IMR-90 (cell line): ENCODE data around the gene ANKRD33B. TPM values are rescaled to one million over a fixed set of nuclear protein-coding genes. Genes with fewer than 3 reads are reported as not detected.

ENCODE experiments used
- ATAC-seq: fragments of 200-7000 bp; cut with Tn5 transposase; 2 replicates; pipeline ENCODE4 v1.9.1; 2020; ENCODE audit warnings: low read depth, mild to moderate bottlenecking, moderate library complexity
- BruUV-seq: library from RNA; stranded (reverse); fragments of 400-500 nt; replicated peaks from 2 replicates; lab custom pipeline; 2021; lab: Mats Ljungman, UMichigan
- CTCF ChIA-PET: fragments of 300-600 bp; formaldehyde crosslinking; extraction: SDS; loops from one replicate; lab custom pipeline; 2021; ENCODE audit warnings: antibody characterized with exemption; lab: Yijun Ruan, JAX
- POLR2A ChIA-PET: fragments of 300-600 bp; sonication (Branson Sonifier 250); formaldehyde crosslinking; loops from one replicate; lab custom pipeline; 2022; ENCODE audit warnings: antibody characterized with exemption; ENCODE audit not compliant: unreplicated experiment; lab: Charles Lee
- DNase-seq: peaks from one replicate; pipeline ENCODE4 v3.0.0; 2013
- H2AFZ ChIP-seq: replicated peaks from 2 replicates; pipeline ENCODE3; 2013; ENCODE audit warnings: low read length, mild to moderate bottlenecking; ENCODE audit not compliant: poor library complexity
- H2AK5ac ChIP-seq: 2 replicates; pipeline ENCODE4 v1.6.1; 2013; ENCODE audit warnings: low read depth, low read length, inconsistent platforms
- H2AK9ac ChIP-seq: replicated peaks from 2 replicates; pipeline ENCODE3; 2013; ENCODE audit warnings: mild to moderate bottlenecking, low read depth, low read length, moderate library complexity; ENCODE audit not compliant: poor library complexity
- H2BK120ac ChIP-seq: 2 replicates; pipeline ENCODE4 v1.6.1; 2013; ENCODE audit warnings: low read depth, low read length, inconsistent platforms
- H2BK15ac ChIP-seq: 3 replicates; pipeline ENCODE4 v1.6.1; 2013; ENCODE audit warnings: low read depth, low read length, inconsistent platforms
- H2BK20ac ChIP-seq: 2 replicates; pipeline ENCODE4 v1.6.1; 2013; ENCODE audit warnings: low read depth, mild to moderate bottlenecking, inconsistent platforms, low read length, moderate library complexity
- H2BK5ac ChIP-seq: 2 replicates; pipeline ENCODE4 v1.6.1; 2013; ENCODE audit warnings: mild to moderate bottlenecking, low read depth, low read length, inconsistent platforms; ENCODE audit not compliant: poor library complexity, severe bottlenecking
- H3K14ac ChIP-seq: replicated peaks from 2 replicates; pipeline ENCODE4 v1.6.1; 2013; ENCODE audit warnings: low read depth, low read length, inconsistent platforms
- H3K18ac ChIP-seq: 2 replicates; pipeline ENCODE4 v1.6.1; 2013; ENCODE audit warnings: low read depth, low read length, control low read depth
- H3K23ac ChIP-seq: 2 replicates; pipeline ENCODE4 v1.6.1; 2013; ENCODE audit warnings: low read depth, low read length, inconsistent platforms
- H3K27ac ChIP-seq: 2 replicates; pipeline ENCODE4 v1.5.1; 2013; ENCODE audit warnings: mild to moderate bottlenecking, control low read depth, low read length; ENCODE audit not compliant: insufficient read depth
- H3K27me3 ChIP-seq: 2 replicates; pipeline ENCODE4 v1.6.1; 2013; ENCODE audit warnings: low read length; ENCODE audit not compliant: control insufficient read depth, insufficient read depth
- H3K36me3 ChIP-seq: 2 replicates; pipeline ENCODE4 v1.6.1; 2013; ENCODE audit warnings: low read length, mixed read lengths; ENCODE audit not compliant: control insufficient read depth, insufficient read depth
- H3K4ac ChIP-seq: 2 replicates; pipeline ENCODE4 v1.6.1; 2013; ENCODE audit warnings: low read depth, low read length, inconsistent platforms
- H3K4me1 ChIP-seq: 2 replicates; pipeline ENCODE4 v1.6.1; 2013; ENCODE audit warnings: low read length, mixed read lengths; ENCODE audit not compliant: control insufficient read depth, insufficient read depth
- H3K4me2 ChIP-seq: 2 replicates; pipeline ENCODE4 v1.6.1; 2013; ENCODE audit warnings: low read depth, mild to moderate bottlenecking, control low read depth, low read length, moderate library complexity
- H3K4me3 ChIP-seq: 2 replicates; pipeline ENCODE4 v1.5.1; 2013; ENCODE audit warnings: low read depth, mild to moderate bottlenecking, control low read depth, low read length, moderate library complexity; ENCODE audit not compliant: insufficient read depth
- H3K56ac ChIP-seq: 2 replicates; pipeline ENCODE4 v1.6.1; 2013; ENCODE audit warnings: low read length, inconsistent platforms; ENCODE audit not compliant: insufficient read depth; ENCODE audit errors: extremely low read depth
- H3K79me1 ChIP-seq, 2 experiments: 2 replicates each; pipeline ENCODE4 v1.6.1; 2013; ENCODE audit warnings: low read length in 2 of 2, inconsistent platforms in 1 of 2, low read depth in 1 of 2
- H3K9ac ChIP-seq: 2 replicates; pipeline ENCODE4 v1.6.1; 2013; ENCODE audit warnings: low read depth, low read length, control low read depth
- H3K9me1 ChIP-seq: 2 replicates; pipeline ENCODE4 v1.6.1; 2013; ENCODE audit warnings: low read length, inconsistent platforms; ENCODE audit not compliant: insufficient read depth
- H3K9me3 ChIP-seq: 2 replicates; pipeline ENCODE4 v1.6.1; 2013; ENCODE audit warnings: low read length; ENCODE audit not compliant: control insufficient read depth, insufficient read depth
- H4K20me1 ChIP-seq: 2 replicates; pipeline ENCODE4 v1.6.1; 2013; ENCODE audit warnings: low read length, inconsistent platforms; ENCODE audit not compliant: insufficient read depth
- H4K5ac ChIP-seq: 2 replicates; pipeline ENCODE4 v1.6.1; 2013; ENCODE audit warnings: mild to moderate bottlenecking, low read depth, low read length, control low read depth
- H4K8ac ChIP-seq, 2 experiments: 2 replicates each; pipeline ENCODE4 v1.6.1; 2013; ENCODE audit warnings: low read depth in 2 of 2, low read length in 2 of 2, control low read depth in 1 of 2, inconsistent platforms in 1 of 2
- H4K91ac ChIP-seq: 2 replicates; pipeline ENCODE4 v1.6.1; 2013; ENCODE audit warnings: low read depth, low read length, inconsistent platforms; ENCODE audit not compliant: insufficient read depth
- BHLHE40 ChIP-seq: fragments of 150-350 bp; IDR thresholded peaks from 2 replicates; pipeline ENCODE4 v1.6.1; 2016; ENCODE audit warnings: mild to moderate bottlenecking, low read depth, low read length
- CEBPB ChIP-seq: IDR thresholded peaks from 2 replicates; pipeline ENCODE4 v1.6.1; 2012; ENCODE audit warnings: low read depth, low read length, improper control_type of control experiment
- CHD1 ChIP-seq: IDR thresholded peaks from 2 replicates; pipeline ENCODE4 v1.6.1; 2012; ENCODE audit warnings: low read depth, low read length, improper control_type of control experiment
- CTCF ChIP-seq: conservative IDR thresholded peaks from 2 replicates; pipeline ENCODE4 v1.5.1; 2012; ENCODE audit warnings: mild to moderate bottlenecking, low read depth, low read length, improper control_type of control experiment
- ELK1 ChIP-seq: fragments of 150-350 bp; IDR thresholded peaks from 2 replicates; pipeline ENCODE4 v1.6.1; 2016; ENCODE audit warnings: low read depth, mild to moderate bottlenecking, low read length, moderate library complexity, borderline replicate concordance
- FOS ChIP-seq: fragments of 150-350 bp; IDR thresholded peaks from 2 replicates; pipeline ENCODE4 v1.6.1; 2016; ENCODE audit warnings: low read depth, low read length
- MAFK ChIP-seq: IDR thresholded peaks from 2 replicates; pipeline ENCODE4 v1.6.1; 2012; ENCODE audit warnings: low read depth, low read length, improper control_type of control experiment
- MAZ ChIP-seq: IDR thresholded peaks from 2 replicates; pipeline ENCODE4 v1.6.1; 2012; ENCODE audit warnings: low read depth, mild to moderate bottlenecking, low read length, improper control_type of control experiment, moderate library complexity, borderline replicate concordance
- MXI1 ChIP-seq: IDR thresholded peaks from 2 replicates; pipeline ENCODE4 v1.6.1; 2012; ENCODE audit warnings: low read depth, mild to moderate bottlenecking, low read length, moderate library complexity, borderline replicate concordance
- NFE2L2 ChIP-seq: fragments of 150-350 bp; IDR thresholded peaks from 2 replicates; pipeline ENCODE4 v1.6.1; 2016; ENCODE audit warnings: low read depth, mild to moderate bottlenecking, low read length
- POLR2A ChIP-seq: IDR thresholded peaks from 2 replicates; pipeline ENCODE4 v1.6.1; 2012; ENCODE audit warnings: mild to moderate bottlenecking, low read depth, low read length
- RAD21 ChIP-seq: IDR thresholded peaks from 2 replicates; pipeline ENCODE4 v1.6.1; 2012; ENCODE audit warnings: low read length, improper control_type of control experiment
- RCOR1 ChIP-seq: IDR thresholded peaks from 2 replicates; pipeline ENCODE4 v1.6.1; 2012; ENCODE audit warnings: mild to moderate bottlenecking, low read length, improper control_type of control experiment; ENCODE audit not compliant: insufficient replicate concordance
- RFX5 ChIP-seq: IDR thresholded peaks from 2 replicates; pipeline ENCODE4 v1.8.0; 2012; ENCODE audit warnings: low read depth, mild to moderate bottlenecking, low read length, moderate library complexity
- SMC3 ChIP-seq: fragments of 150-350 bp; IDR thresholded peaks from 2 replicates; pipeline ENCODE4 v1.6.1; 2016; ENCODE audit warnings: low read depth, mild to moderate bottlenecking, antibody characterized with exemption, low read length, moderate library complexity
- USF2 ChIP-seq: fragments of 150-350 bp; IDR thresholded peaks from 2 replicates; pipeline ENCODE4 v1.6.1; 2017; ENCODE audit warnings: mild to moderate bottlenecking, antibody characterized with exemption, low read length, low read depth
- WGBS, 2 experiments: methylation state at CpG; one replicate each; pipeline versions ENCODE4 v1.1.5 to v1.1.7; 2013; ENCODE audit warnings: missing lambda C conversion rate in 2 of 2; ENCODE audit not compliant: insufficient read length in 1 of 2; ENCODE audit errors: extremely low coverage in 2 of 2; 5-methylcytosine and 5-hydroxymethylcytosine counted together
- dilution Hi-C: fragments of 300-500 bp; cut with HindIII; formaldehyde crosslinking; loops from one replicate; pipeline ENCODE4 v1.14.3; 2018; ENCODE audit warnings: low sequenced_read_pairs; ENCODE audit not compliant: unreplicated experiment
- in situ Hi-C: fragments of 300-500 bp; cut with MboI; formaldehyde crosslinking; loops from 3 replicates; pipeline ENCODE4 v1.14.3; 2019; ENCODE audit warnings: low sequenced_read_pairs, inconsistent platforms, mixed read lengths
- intact Hi-C: fragments of 100-400 bp; cut with micrococcal nuclease; formaldehyde crosslinking; loops from 2 replicates; pipeline ENCODE4 v1.10.0; 2022
- polyA plus RNA-seq, 3 experiments: library from polyadenylated mRNA; depleted of rRNA; stranded (reverse); fragments of >200 nt; gene quantifications; 2 replicates each; pipeline ENCODE4 v1.2.3, GENCODE V29; 2012; ENCODE audit warnings: low replicate concordance in 1 of 3
- total RNA-seq: library from RNA; depleted of rRNA; stranded (reverse); fragments of >200 nt; gene quantifications from 2 replicates; pipeline ENCODE4 v1.2.3, GENCODE V29; 2012

Gene ANKRD33B
- total and polyA plus RNA-seq, 2 of the 4 experiments (the other 2 are of a cell fraction) = 2.5 to 3.3 TPM

GRCh38 chr5:10618311-10618710 lies 54.4 kb downstream of the ANKRD33B start:
- Histone ChIP-seq H2BK15ac (no peak overlapping the region), H3K14ac (no peak overlapping the region), H4K5ac (no peak overlapping the region), H2AFZ (no peak overlapping the region), H3K79me1 (peaks cover 6 to 32% of the 10 kb centered on the region in 2 experiments; a peak in 2 of 4 replicates), H3K36me3 (peaks cover 28% of the 10 kb centered on the region), H3K4me2 (no peak overlapping the region), H3K9me3 (peaks cover 2% of the 10 kb centered on the region; the same call in 1 of the 2 replicates), H3K9ac (no peak overlapping the region), H3K27ac (no peak overlapping the region), H3K9me1 (no peaks in the 10 kb centered on the region; the same call in 1 of the 2 replicates), H3K4me3 (no peak overlapping the region), H3K23ac (no peak overlapping the region), H3K18ac (no peak overlapping the region), H4K20me1 (peaks cover 12% of the 10 kb centered on the region), H3K27me3 (no peaks in the 10 kb centered on the region), H2BK5ac (no peak overlapping the region), H3K4ac (no peak overlapping the region), H4K8ac (no peak overlapping the region), H2BK120ac (no peak overlapping the region), H2BK20ac (no peak overlapping the region), H4K91ac (no peak overlapping the region), H3K4me1 (no peaks in the 10 kb centered on the region), H2AK9ac (no peak overlapping the region), H3K56ac (no peak overlapping the region), H2AK5ac (no peak overlapping the region)
- no peak for DNase-seq
- 89% methylated on average over 5 of the region's 17 CpGs; no CpG with 5 or more reads in 1 of the 2 experiments for WGBS, 2 experiments
- TF ChIP-seq RFX5 = no peak
- no peak for TF ChIP-seq FOS
- no peak for TF ChIP-seq CEBPB
- no peak for TF ChIP-seq NFE2L2
- TF ChIP-seq SMC3 = no peak
- no peak for TF ChIP-seq RAD21
- TF ChIP-seq USF2 = no peak
- no peak for TF ChIP-seq MAZ
- no peak for TF ChIP-seq CHD1
- TF ChIP-seq ELK1 = no peak
- TF ChIP-seq POLR2A = no peak
- TF ChIP-seq CTCF = no peak
- no peak for TF ChIP-seq BHLHE40
- no peak for TF ChIP-seq RCOR1
- TF ChIP-seq MXI1 = no peak
- no peak for TF ChIP-seq MAFK
- dilution Hi-C loops (no loop called here), intact Hi-C loops (no loop called here), in situ Hi-C loops (no loop called here)
- ChIA-PET CTCF (no interaction called here), POLR2A (no interaction called here)
- ATAC-seq = no peak
- BruUV-seq = no TSS peak
